ENCODE results near the gene PSMG2. TPM values are rescaled to one million over a fixed set of nuclear protein-coding genes. Genes with fewer than 3 reads are reported as not detected.

Gene PSMG2
- total and polyA plus RNA-seq, 9 of the 15 experiments (the other 6 are each of a cell fraction or from before 2014, with no cell fraction given): 59.9 to 271 (median 111) TPM

- TF ChIP-seq RAD21 (CRISPR knock-in tag; conservative IDR thresholded peaks at IDR 0.05 in 1 of 2, IDR thresholded peaks at IDR 0.05 in 1 of 2): peak; percentile 54 to 70
- no peak for TF ChIP-seq ATF1 (CRISPR knock-in tag; IDR thresholded peaks at IDR 0.05)
- 0 out of 2 replicates have a peak, but pooled peaks have one; percentile 22 for TF ChIP-seq ATF1 (tag; IDR thresholded peaks at IDR 0.05)
- no peak for TF ChIP-seq TSHZ1 (CRISPR knock-in tag; IDR thresholded peaks at IDR 0.05)
- TF ChIP-seq ZHX1 (conservative IDR thresholded peaks at IDR 0.05; ENCODE audit: low read length): no peak
- no peak for TF ChIP-seq ZNF655 (CRISPR knock-in tag; IDR thresholded peaks at IDR 0.05)
- TF ChIP-seq ZNF134 (CRISPR knock-in tag; conservative IDR thresholded peaks at IDR 0.05): no peak
- no peak for TF ChIP-seq ZNF449 (CRISPR knock-in tag; IDR thresholded peaks at IDR 0.05)
- no peak for TF ChIP-seq MCM5 (IDR thresholded peaks at IDR 0.05; ENCODE audit: low read depth)
- TF ChIP-seq ETV1 (tag; conservative IDR thresholded peaks at IDR 0.05; ENCODE audit: low read depth): no peak
- TF ChIP-seq ARID3A (IDR thresholded peaks at IDR 0.05; ENCODE audit: borderline replicate concordance, low read depth, low read length): no peak
- TF ChIP-seq GMEB1 (CRISPR knock-in tag; IDR thresholded peaks at IDR 0.05): no peak
- no peak for TF ChIP-seq SMAD2 (IDR thresholded peaks at IDR 0.05; ENCODE audit: low read depth, low read length)
- peak; percentile 51; the same call in 1 of the 2 replicates for TF ChIP-seq TOE1 (IDR thresholded peaks at IDR 0.05; ENCODE audit: borderline replicate concordance)
- TF ChIP-seq TOE1 (CRISPR knock-in tag; IDR thresholded peaks at IDR 0.05; ENCODE audit: borderline replicate concordance, low read depth): no peak
These were observed 64.2 kb downstream of the PSMG2 start (continued) for GRCh38 chr18:12766986-12767433.

Data from K562 (cell line).